ENCODE results near the gene XNDC1N. TPM values are rescaled to one million over a fixed set of nuclear protein-coding genes. Genes with fewer than 3 reads are reported as not detected.

XNDC1N gene
- total RNA-seq (2014; rRNA removed; shearing (Covaris generic)) (13.0 and 19.5 TPM in 2 replicates), polyA plus RNA-seq (2016; fragmentation: Nextera tagmentation; extraction: Ambion mirVana) (9.0 and 11.0 TPM in 2 replicates)
- long read RNA-seq, partial matches to known transcripts: 1 of 4 reads
- long read RNA-seq, other reads (novel, unspliced or antisense): 3 of 4 reads

- peak within 1 kb of the TSS; percentile 95 for H2AFZ ChIP-seq
- peak within 1 kb of the TSS; percentile 98 for H3K27ac ChIP-seq (ENCODE audit: low read depth)
- peaks cover 15% of the 10 kb centered on the region for H3K36me3 Mint-ChIP-seq (ENCODE audit: low read depth)
- peaks cover 6% of the 10 kb centered on the region for H3K4me1 Mint-ChIP-seq
- H3K79me2 ChIP-seq (replicated peaks; ENCODE audit: insufficient read depth): peaks cover 52% of the 10 kb centered on the region
- peak within 1 kb of the TSS; percentile 98 for H3K4me2 ChIP-seq
- no peaks in the 10 kb centered on the region for H3K27me3 ChIP-seq (ENCODE audit: insufficient read depth)
- DNase-seq (ENCODE audit: low spot score) (peak; percentile 92), ATAC-seq (peak; percentile 91)
- TF ChIP-seq ETS1 (IDR thresholded peaks at IDR 0.05): peak; percentile 72; the same call in 1 of the 2 replicates
- TF ChIP-seq REST (IDR thresholded peaks at IDR 0.05; ENCODE audit: unreplicated experiment): no peak
- no peak for TF ChIP-seq JUNB (IDR thresholded peaks at IDR 0.05; ENCODE audit: unreplicated experiment)
- TF ChIP-seq CREB1 (CRISPR knock-in tag; IDR thresholded peaks at IDR 0.05; ENCODE audit: low read depth): 0 out of 2 replicates have a peak, but pooled peaks have one; percentile 21
- TF ChIP-seq NANOG (IDR thresholded peaks at IDR 0.05; ENCODE audit: borderline replicate concordance): 0 out of 2 replicates have a peak, but pooled peaks have one; percentile 12
- peak; percentile 52; the same call in 1 of the 2 replicates for TF ChIP-seq POLR2AphosphoS5 (IDR thresholded peaks at IDR 0.05; ENCODE audit: low read depth)
- peaks cover 15% of the 10 kb centered on the region for H3K4me1 ChIP-seq (ENCODE audit: insufficient read depth)
- H3K4me3 ChIP-seq: peak within 1 kb of the TSS; percentile 79
- H3K4me3 Mint-ChIP-seq: peak within 1 kb of the TSS; percentile 95
- H4K20me1 ChIP-seq (replicated peaks; ENCODE audit: insufficient read depth): peaks cover 17% of the 10 kb centered on the region; the same call in 1 of the 2 replicates
- peak within 1 kb of the TSS; percentile 100 for H3K27ac Mint-ChIP-seq
- peaks cover 5% of the 10 kb centered on the region for H3K27me3 Mint-ChIP-seq (ENCODE audit: insufficient read depth, low read depth, poor library complexity)
- no peaks in the 10 kb centered on the region; the same call in 1 of the 2 replicates for H3K36me3 ChIP-seq (ENCODE audit: insufficient read depth)
- no peaks in the 10 kb centered on the region for H3K9me2 ChIP-seq (ENCODE audit: insufficient read depth)
- H3K9me3 Mint-ChIP-seq: no peaks in the 10 kb centered on the region
- 0 out of 2 replicates have a peak, but pooled peaks cover 2% of the 10 kb centered on the region for H3F3A ChIP-seq (replicated peaks; ENCODE audit: low read depth)
These were observed at the start of gene XNDC1N for GRCh38 chr11:71927820-71928736. TSS of gene XNDC1N (minus strand) at chr11:71928594. CDS start at chr11:71923353, 5,241 bp downstream.

- H3K79me2 ChIP-seq (replicated peaks; ENCODE audit: insufficient read depth): peaks cover 15% of the 10 kb centered on the region
- no peak overlapping the region for H3K4me3 ChIP-seq
- H3K27ac ChIP-seq (ENCODE audit: low read depth): no peak overlapping the region
- no peaks in the 10 kb centered on the region for H3K27me3 ChIP-seq (ENCODE audit: insufficient read depth)
- H3K4me1 ChIP-seq (ENCODE audit: insufficient read depth): no peaks in the 10 kb centered on the region
- H4K20me1 ChIP-seq (replicated peaks; ENCODE audit: insufficient read depth): peaks cover 15% of the 10 kb centered on the region
- H3K36me3 ChIP-seq (ENCODE audit: insufficient read depth): no peaks in the 10 kb centered on the region; the same call in 1 of the 2 replicates
- H3F3A ChIP-seq (replicated peaks; ENCODE audit: low read depth): no peaks in the 10 kb centered on the region
- peak; percentile 75 for ATAC-seq
- peaks cover 2% of the 10 kb centered on the region for H3K27me3 Mint-ChIP-seq (ENCODE audit: insufficient read depth, low read depth, poor library complexity)
- no peak overlapping the region for H3K4me2 ChIP-seq
- H2AFZ ChIP-seq: no peak overlapping the region
- H3K27ac Mint-ChIP-seq: no peak overlapping the region
- no peaks in the 10 kb centered on the region for H3K9me3 Mint-ChIP-seq
- peak; percentile 56 for DNase-seq (ENCODE audit: low spot score)
- no peaks in the 10 kb centered on the region for H3K9me2 ChIP-seq (ENCODE audit: insufficient read depth)
- H3K4me1 Mint-ChIP-seq: no peaks in the 10 kb centered on the region; the same call in 2 of the 3 replicates
- H3K36me3 Mint-ChIP-seq (ENCODE audit: low read depth): peaks cover 25% of the 10 kb centered on the region
- H3K4me3 Mint-ChIP-seq: no peak overlapping the region
- TF ChIP-seq STAT1 (IDR thresholded peaks at IDR 0.05; ENCODE audit: unreplicated experiment): no peak
- TF ChIP-seq CTCF (conservative IDR thresholded peaks at IDR 0.05; ENCODE audit: low read depth in 2 of 2): peak; percentile 64 to 68
- no peak for TF ChIP-seq NANOG (IDR thresholded peaks at IDR 0.05; ENCODE audit: borderline replicate concordance)
- TF ChIP-seq POLR2AphosphoS5 (IDR thresholded peaks at IDR 0.05; ENCODE audit: low read depth): no peak
These were observed 49.5 kb upstream of the XNDC1N start for GRCh38 chr11:71977743-71978418.

All from GM23338 (cell line).